ENCODE measurements around the gene GALNT18.

The GALNT18 gene

GRCh38 chr11:11309906-11310305, 311.9 kb downstream of the GALNT18 start:
- DNase-seq (ENCODE audit: low spot score): no peak

GRCh38 chr11:11308249-11308648, 313.6 kb downstream of the GALNT18 start:
- no peak for DNase-seq (ENCODE audit: low spot score)

- DNase-seq (ENCODE audit: low spot score): no peak
Measured at GRCh38 chr11:11306855-11307254, 314.9 kb downstream of the GALNT18 start.

- no peak for DNase-seq (ENCODE audit: low spot score)
Measured at GRCh38 chr11:11304550-11304949, 317.3 kb downstream of the GALNT18 start.

- DNase-seq (ENCODE audit: low spot score): no peak
Measured at GRCh38 chr11:11302565-11302964, 319.2 kb downstream of the GALNT18 start.

GRCh38 chr11:11301212-11301611, 320.6 kb downstream of the GALNT18 start:
- no peak for DNase-seq (ENCODE audit: low spot score)

- no peak for DNase-seq (ENCODE audit: low spot score)
Measured at GRCh38 chr11:11297578-11297977, 324.2 kb downstream of the GALNT18 start.

GRCh38 chr11:11296434-11296833, 325.4 kb downstream of the GALNT18 start:
- no peak for DNase-seq (ENCODE audit: low spot score)

GRCh38 chr11:11294551-11294855, 327.3 kb downstream of the GALNT18 start:
- no peak for DNase-seq (ENCODE audit: low spot score)

GRCh38 chr11:11293798-11294550, 327.8 kb downstream of the GALNT18 start:
- no peak for DNase-seq (ENCODE audit: low spot score)

- no peak for DNase-seq (ENCODE audit: low spot score)
Measured at GRCh38 chr11:11292839-11293238, 329.0 kb downstream of the GALNT18 start.

- DNase-seq (ENCODE audit: low spot score): no peak
Measured at GRCh38 chr11:11291041-11292015, 330.5 kb downstream of the GALNT18 start.

GRCh38 chr11:11290354-11290753, 331.5 kb downstream of the GALNT18 start:
- no peak for DNase-seq (ENCODE audit: low spot score)

- DNase-seq (ENCODE audit: low spot score): no peak
Measured at GRCh38 chr11:11289669-11290068, 332.1 kb downstream of the GALNT18 start.

GRCh38 chr11:11288972-11289616, 332.7 kb downstream of the GALNT18 start:
- no peak for DNase-seq (ENCODE audit: low spot score)

- DNase-seq (ENCODE audit: low spot score): no peak
Measured at GRCh38 chr11:11284481-11284880, 337.3 kb downstream of the GALNT18 start.

- DNase-seq (ENCODE audit: low spot score): no peak
Measured at GRCh38 chr11:11281626-11282025, 340.2 kb downstream of the GALNT18 start.

- DNase-seq (ENCODE audit: low spot score): no peak
Measured at GRCh38 chr11:11280826-11281225, 341.0 kb downstream of the GALNT18 start.

GRCh38 chr11:11279956-11280689, 341.7 kb downstream of the GALNT18 start:
- DNase-seq (ENCODE audit: low spot score): no peak

GRCh38 chr11:11272254-11272653, 349.6 kb downstream of the GALNT18 start:
- DNase-seq (ENCODE audit: low spot score): no peak

- no peak for DNase-seq (ENCODE audit: low spot score)
Measured at GRCh38 chr11:11270236-11270775, 351.5 kb downstream of the GALNT18 start.

- DNase-seq (ENCODE audit: low spot score): no peak
Measured at GRCh38 chr11:11268706-11269105, 353.1 kb downstream of the GALNT18 start.
